GM21825 (cell line): ENCODE measurements around the gene BRIP1.

Experiments used
- ATAC-seq: cut with Tn5 transposase; IDR thresholded peaks from one replicate; pipeline ENCODE4 v1.9.1; 2021; ENCODE audit warnings: mild to moderate bottlenecking, moderate library complexity; ENCODE audit not compliant: unreplicated experiment

Gene BRIP1

DNA sequence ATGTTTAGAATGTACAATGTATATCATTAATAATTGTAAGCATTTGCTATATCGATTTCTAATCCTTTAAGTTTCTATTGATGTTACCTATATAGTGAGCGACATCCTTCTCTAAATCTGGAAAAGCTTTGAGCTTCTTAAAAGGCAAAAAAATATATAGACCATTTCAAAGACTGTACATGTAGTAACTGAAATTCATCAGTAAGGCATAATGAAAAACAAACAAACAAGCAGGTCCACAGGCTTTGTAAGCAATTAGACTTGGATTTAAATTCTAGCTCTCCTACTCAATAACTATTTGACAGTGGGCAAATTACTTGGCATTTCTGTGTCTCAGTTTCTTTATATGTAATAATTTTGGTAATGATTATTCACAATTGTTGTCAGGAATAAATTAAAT lies 220.6 kb downstream of the BRIP1 start:
- ATAC-seq, result no peak

DNA sequence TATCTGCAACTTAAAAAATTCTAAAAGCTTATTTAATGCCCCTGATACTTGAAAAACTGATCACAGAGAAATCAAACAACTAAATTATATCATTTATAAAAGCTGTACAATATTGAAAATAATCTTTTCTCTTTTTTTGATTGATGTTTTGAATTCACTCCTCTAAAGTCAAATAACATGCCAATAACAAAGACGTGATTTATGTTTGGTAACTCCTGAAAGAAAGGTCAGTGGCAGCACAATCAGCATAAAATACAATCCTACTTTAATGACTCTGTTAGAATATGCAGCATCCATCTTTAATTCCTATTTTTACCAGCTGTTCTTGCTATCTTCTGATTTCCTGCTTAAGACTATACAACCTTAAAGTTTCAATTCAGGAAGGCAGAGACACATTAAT lies 221.6 kb downstream of the BRIP1 start:
- no peak for ATAC-seq

DNA sequence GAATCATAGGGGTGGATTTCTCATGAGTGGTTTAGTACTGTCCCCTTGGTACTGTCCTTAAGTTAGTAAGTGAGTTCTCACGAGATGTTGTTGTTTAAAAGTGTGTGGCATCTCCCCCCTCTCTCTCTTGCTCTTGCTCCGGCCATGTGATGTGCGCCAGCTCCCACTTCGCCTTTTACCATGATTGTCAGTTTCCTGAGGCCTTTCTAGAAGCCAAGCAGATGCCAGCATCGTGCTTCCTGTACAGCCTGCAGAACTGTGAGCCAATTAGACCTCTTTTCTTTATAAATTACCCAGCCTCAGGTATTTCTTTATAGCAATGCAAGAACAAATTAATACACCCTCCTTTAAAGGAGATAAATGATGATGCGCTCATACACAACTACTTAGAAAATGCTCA lies 222.2 kb downstream of the BRIP1 start:
- ATAC-seq, result no peak

DNA sequence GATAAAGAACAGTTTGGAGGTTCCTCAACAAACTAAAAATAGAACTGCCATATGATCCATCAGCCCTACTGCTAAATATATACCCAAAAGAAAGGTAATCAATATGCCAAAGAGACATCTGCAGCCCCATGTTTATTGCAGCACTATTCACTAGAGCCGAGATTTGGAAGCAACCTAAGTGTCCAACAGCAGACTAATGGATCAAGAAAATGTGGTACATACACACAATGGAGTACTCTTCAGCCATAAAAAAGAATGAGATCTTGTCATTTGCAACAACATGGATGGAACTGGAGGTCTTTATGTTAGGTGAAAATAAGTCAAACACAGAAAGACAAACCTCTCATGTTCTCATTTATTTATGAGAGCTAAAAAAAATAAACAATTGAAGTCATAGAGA lies 223.5 kb downstream of the BRIP1 start:
- ATAC-seq, result no peak

DNA sequence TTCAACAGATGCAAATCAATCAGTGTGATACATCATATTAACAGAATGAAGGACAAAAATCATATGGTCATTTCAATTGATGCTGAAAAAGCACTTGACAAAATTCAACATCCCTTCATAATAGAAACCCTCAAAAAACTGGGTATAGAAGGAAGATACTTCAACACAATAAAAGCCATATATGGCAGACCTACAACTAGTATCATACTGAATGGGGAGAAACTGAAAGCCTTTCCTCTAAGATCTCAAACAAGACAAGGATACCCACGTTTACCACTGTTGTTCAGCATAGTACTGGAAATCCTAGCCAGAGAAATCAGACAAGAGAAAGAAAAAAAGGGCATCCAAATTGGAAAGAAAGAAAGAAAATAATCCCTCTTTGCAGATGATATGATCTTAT lies 225.2 kb downstream of the BRIP1 start:
- ATAC-seq, result no peak

DNA sequence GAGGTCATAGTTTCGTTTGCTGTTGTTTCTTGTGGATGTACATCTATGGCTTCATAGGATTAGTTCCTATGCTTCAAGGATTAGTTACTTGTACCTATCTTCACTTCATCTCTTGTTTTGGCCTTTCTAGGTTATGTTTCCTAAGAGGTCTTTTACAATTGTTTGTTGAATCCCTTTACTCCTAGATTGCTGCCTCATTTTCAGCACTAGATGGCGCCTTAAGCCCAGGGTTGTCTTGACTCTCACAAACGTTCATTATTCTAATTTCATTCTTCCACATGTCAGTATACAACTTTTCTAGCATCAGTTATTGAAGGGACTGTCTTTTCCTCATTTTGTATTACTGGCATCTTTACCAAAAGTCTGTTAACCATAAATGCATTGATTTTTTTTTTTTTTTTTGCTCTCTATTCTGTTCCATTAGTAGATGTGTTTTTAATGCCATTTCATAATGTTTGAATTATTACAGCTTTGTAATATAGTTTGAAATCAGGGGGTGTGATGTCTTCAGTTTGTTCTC lies 227.4 kb downstream of the BRIP1 start:
- no peak for ATAC-seq

DNA sequence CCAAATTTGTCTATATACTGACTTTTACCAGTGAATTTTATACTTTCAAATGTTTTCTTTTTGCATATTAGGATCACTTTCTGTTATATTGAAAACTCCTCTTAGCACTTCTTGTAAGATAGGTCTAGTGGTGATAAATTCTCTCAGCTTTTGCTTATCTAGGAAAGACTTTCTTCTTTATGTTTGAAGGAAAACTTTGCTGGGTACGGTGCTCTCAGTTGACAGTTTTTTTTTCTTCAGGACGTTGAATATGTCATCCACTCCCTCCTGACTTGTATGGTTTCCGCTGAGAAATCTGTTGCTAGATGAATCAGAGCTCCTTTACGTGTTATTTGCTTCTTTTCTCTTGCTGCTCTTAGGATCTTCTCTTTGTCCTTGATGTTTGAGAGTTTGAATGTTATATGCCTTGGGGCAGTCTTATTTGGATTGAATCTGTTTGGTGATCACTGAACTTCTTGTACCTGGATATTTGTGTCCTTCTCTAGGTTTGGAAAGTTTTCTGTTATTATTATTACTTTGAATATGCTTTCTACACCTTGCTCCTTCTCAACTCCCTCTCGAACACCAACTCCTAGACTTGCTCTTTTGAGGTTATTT lies 228.3 kb downstream of the BRIP1 start:
- ATAC-seq, result no peak

DNA sequence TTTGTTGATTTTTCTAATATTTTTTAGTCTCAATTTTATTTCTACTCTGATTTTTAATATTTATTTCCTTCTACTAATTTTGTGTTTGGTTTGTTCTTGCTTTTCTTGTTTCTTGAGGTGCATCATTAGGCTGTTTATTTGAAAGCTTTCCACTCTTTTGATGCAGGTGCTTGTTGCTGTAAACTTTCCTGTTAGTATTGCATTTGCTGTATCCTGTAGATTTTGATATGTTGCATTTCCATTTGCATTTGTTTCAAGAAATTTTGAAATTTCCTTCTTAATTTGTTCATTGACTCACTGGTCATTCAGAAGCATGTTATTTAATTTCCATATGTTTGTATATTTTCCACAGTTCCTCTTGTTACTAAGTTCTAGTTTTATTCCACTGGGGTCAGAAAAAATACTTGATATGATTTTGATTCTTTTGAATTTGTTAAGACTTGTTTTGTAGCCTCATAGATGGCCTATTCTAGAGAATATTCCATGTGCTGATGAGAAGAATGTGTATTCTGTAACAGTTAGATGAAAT lies 229.3 kb downstream of the BRIP1 start:
- ATAC-seq, result no peak

DNA sequence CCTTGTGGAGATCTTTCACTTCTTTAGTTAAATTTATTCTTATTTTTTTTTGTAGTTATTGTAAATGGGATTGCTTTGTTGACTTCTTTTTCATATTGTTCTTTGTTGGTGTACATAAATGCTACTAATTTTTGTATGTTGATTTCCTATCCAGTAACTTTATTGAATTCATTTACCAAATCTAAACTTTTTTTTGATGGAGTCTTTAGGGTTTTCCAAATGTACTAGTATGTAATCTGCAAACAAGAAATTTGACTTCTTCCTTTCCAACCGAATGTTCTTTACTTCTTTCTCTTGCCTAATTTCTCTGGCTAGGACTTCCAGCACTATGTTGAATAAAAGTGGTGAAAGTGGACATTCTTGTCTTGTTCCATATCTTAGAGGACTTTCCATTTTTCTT lies 230.5 kb downstream of the BRIP1 start:
- ATAC-seq, result no peak

DNA sequence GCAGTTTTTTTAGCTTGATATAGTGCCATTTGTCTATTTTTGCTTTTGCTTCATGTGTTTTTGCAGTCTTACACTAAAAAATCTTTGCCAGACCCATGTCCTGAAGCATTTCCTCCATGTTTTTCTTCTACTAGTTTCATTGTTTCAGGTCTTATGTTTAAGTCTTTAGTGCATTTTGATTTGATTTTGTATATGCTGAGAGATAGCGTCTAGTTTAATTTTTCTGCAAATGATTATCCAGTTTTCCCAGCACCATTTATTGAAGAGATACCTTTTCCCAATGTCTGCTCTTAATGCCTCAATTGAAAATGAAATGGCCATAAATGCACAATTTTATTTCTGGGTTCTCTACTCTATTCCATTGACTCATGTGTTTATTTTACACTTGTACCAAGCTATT lies 231.5 kb downstream of the BRIP1 start:
- ATAC-seq, result no peak
